A549 (cell line): Measurements from ENCODE around the gene KCNK6.

Experiments used
- CBX2 ChIP-seq: fragments of 200-600 bp; sonication (generic); IDR thresholded peaks from 2 replicates; pipeline ENCODE4 v1.6.1; 2016; ENCODE audit warnings: low read depth, mild to moderate bottlenecking, borderline replicate concordance
- CBX8 ChIP-seq: fragments of 200-600 bp; sonication (generic); IDR thresholded peaks from 2 replicates; pipeline ENCODE4 v1.6.1; 2016
- HOXB13 ChIP-seq: fragments of 250-450 bp; sonication (Bioruptor Pico); IDR thresholded peaks from 2 replicates; pipeline ENCODE4 v1.5.0; 2020; ENCODE audit warnings: low read depth, mild to moderate bottlenecking, moderate library complexity
- POLR2A ChIP-seq: IDR thresholded peaks from 2 replicates; pipeline ENCODE4 v1.6.1; 2012; ENCODE audit warnings: mild to moderate bottlenecking, low read length
- RAD21 ChIP-seq, 2 experiments: fragments of >200 bp in 1 of 2; sonication (Bioruptor Twin) in 1 of 2; formaldehyde crosslinking in 1 of 2; IDR thresholded peaks in 1 of 2; conservative IDR thresholded peaks in 1 of 2; 2 replicates in 1 of 2; 3 replicates in 1 of 2; pipeline ENCODE4 v1.6.1; 2012 to 2018; ENCODE audit warnings: inconsistent platforms in 1 of 2
- RARB ChIP-seq: fragments of 250-450 bp; sonication (Bioruptor Pico); IDR thresholded peaks from 2 replicates; pipeline ENCODE4 v1.8.0; 2021; ENCODE audit warnings: mild to moderate bottlenecking, moderate library complexity
- SMC3 ChIP-seq: fragments of >200 bp; sonication (Bioruptor Twin); formaldehyde crosslinking; IDR thresholded peaks from 3 replicates; pipeline ENCODE4 v1.6.1; 2018; ENCODE audit warnings: inconsistent platforms
- ZSCAN20 ChIP-seq: fragments of 250-450 bp; sonication (Bioruptor Pico); IDR thresholded peaks from 2 replicates; pipeline ENCODE4 v1.8.0; 2022; ENCODE audit warnings: mild to moderate bottlenecking, moderate library complexity
- TF ChIP-seq, protein P1 (sequence below): fragments of >200 bp; sonication (Bioruptor Twin); formaldehyde crosslinking; IDR thresholded peaks from 3 replicates; pipeline ENCODE4 v1.5.1; 2016
- TF ChIP-seq, protein P2 (sequence below): fragments of 150-350 bp; IDR thresholded peaks from 2 replicates; pipeline ENCODE4 v1.6.1; 2014; ENCODE audit warnings: low read depth, mild to moderate bottlenecking, low read length

DNA sequence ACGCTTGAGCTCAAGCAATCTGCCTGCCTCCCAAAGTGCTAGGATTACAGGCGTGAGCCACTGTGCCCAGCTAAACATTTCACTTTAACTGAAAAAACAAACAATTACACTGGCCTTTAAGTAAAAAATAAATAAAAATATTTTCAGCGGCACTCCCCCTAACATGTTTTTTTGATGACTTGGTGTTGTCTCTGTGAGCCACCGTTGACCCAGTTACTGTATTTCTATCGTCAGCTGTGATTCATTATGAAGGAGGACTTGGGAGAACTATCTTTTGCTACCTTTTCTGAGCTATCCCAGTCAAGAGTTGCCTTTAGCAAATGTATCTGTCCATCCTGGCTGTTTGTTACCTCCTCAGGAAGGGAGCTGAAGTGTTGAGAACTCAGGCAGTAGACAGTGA lies 34.1 kb upstream of the KCNK6 start:
- no peak for TF ChIP-seq RARB
- TF ChIP-seq HOXB13 (CRISPR knock-in tag) = no peak
- TF ChIP-seq SMC3 = no peak
- TF ChIP-seq, protein P1, sequence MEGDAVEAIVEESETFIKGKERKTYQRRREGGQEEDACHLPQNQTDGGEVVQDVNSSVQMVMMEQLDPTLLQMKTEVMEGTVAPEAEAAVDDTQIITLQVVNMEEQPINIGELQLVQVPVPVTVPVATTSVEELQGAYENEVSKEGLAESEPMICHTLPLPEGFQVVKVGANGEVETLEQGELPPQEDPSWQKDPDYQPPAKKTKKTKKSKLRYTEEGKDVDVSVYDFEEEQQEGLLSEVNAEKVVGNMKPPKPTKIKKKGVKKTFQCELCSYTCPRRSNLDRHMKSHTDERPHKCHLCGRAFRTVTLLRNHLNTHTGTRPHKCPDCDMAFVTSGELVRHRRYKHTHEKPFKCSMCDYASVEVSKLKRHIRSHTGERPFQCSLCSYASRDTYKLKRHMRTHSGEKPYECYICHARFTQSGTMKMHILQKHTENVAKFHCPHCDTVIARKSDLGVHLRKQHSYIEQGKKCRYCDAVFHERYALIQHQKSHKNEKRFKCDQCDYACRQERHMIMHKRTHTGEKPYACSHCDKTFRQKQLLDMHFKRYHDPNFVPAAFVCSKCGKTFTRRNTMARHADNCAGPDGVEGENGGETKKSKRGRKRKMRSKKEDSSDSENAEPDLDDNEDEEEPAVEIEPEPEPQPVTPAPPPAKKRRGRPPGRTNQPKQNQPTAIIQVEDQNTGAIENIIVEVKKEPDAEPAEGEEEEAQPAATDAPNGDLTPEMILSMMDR = no peak
- no peak for TF ChIP-seq CBX8
- TF ChIP-seq, protein P2, sequence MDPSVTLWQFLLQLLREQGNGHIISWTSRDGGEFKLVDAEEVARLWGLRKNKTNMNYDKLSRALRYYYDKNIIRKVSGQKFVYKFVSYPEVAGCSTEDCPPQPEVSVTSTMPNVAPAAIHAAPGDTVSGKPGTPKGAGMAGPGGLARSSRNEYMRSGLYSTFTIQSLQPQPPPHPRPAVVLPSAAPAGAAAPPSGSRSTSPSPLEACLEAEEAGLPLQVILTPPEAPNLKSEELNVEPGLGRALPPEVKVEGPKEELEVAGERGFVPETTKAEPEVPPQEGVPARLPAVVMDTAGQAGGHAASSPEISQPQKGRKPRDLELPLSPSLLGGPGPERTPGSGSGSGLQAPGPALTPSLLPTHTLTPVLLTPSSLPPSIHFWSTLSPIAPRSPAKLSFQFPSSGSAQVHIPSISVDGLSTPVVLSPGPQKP = no peak
- TF ChIP-seq POLR2A = no peak
- no peak for TF ChIP-seq ZSCAN20 (CRISPR knock-in tag)
- TF ChIP-seq RAD21 (conservative IDR thresholded peaks at IDR 0.05 in 1 of 2, IDR thresholded peaks at IDR 0.05 in 1 of 2) = no peak
- no peak for TF ChIP-seq CBX2
